ENCODE data around the gene HTR3B. TPM values are rescaled to one million over a fixed set of nuclear protein-coding genes. Genes with fewer than 3 reads are reported as not detected.
"Not testable (repeated sequence)": the region's sequence is repeated elsewhere in the genome, so short reads cannot be mapped to it uniquely, and the experiment has no call there.

HTR3B gene
- total RNA-seq, 1 donor from 2014 or later, result not detected

GRCh38 chr11:113901141-113901540, 3.5 kb upstream of the HTR3B start:
- DNase-seq, result no peak
- H3K36me3 ChIP-seq, result no peaks in the 10 kb centered on the region
- no peak for TF ChIP-seq CTCF (IDR thresholded peaks at IDR 0.05; ENCODE audit: borderline replicate concordance)
- H3K27me3 ChIP-seq (ENCODE audit: low read depth), result peaks cover 17% of the 10 kb centered on the region
- no peaks in the 10 kb centered on the region for H3K9me3 ChIP-seq (replicated peaks)
- peaks cover 4% of the 10 kb centered on the region for H3K4me1 ChIP-seq
- intact Hi-C loops (cut with micrococcal nuclease), result no loop called here
- no peak overlapping the region for H3K27ac ChIP-seq (replicated peaks)
- no peak overlapping the region for H3K4me3 ChIP-seq

- intact Hi-C loops (cut with micrococcal nuclease), result no loop called here
- peak; percentile 17 for TF ChIP-seq CTCF (IDR thresholded peaks at IDR 0.05; ENCODE audit: borderline replicate concordance)
- H3K27me3 ChIP-seq (ENCODE audit: low read depth), result peaks cover 51% of the 10 kb centered on the region
- no peaks in the 10 kb centered on the region for H3K9me3 ChIP-seq (replicated peaks)
- H3K27ac ChIP-seq (replicated peaks), result no peak overlapping the region
- H3K4me1 ChIP-seq, result peaks cover 10% of the 10 kb centered on the region
- H3K4me3 ChIP-seq, result no peak overlapping the region
- no peaks in the 10 kb centered on the region for H3K36me3 ChIP-seq
- DNase-seq, result no peak
Measured at GRCh38 chr11:113906038-113906437, 1.4 kb downstream of the HTR3B start.

GRCh38 chr11:113906516-113906915, 1.9 kb downstream of the HTR3B start:
- H3K27ac ChIP-seq (replicated peaks), result no peak overlapping the region
- no peak for DNase-seq
- TF ChIP-seq CTCF (IDR thresholded peaks at IDR 0.05; ENCODE audit: borderline replicate concordance), result no peak
- intact Hi-C loops (cut with micrococcal nuclease), result no loop called here
- H3K9me3 ChIP-seq (replicated peaks), result no peaks in the 10 kb centered on the region
- H3K27me3 ChIP-seq (ENCODE audit: low read depth), result peaks cover 56% of the 10 kb centered on the region
- no peaks in the 10 kb centered on the region for H3K36me3 ChIP-seq
- no peak overlapping the region for H3K4me3 ChIP-seq
- peaks cover 10% of the 10 kb centered on the region for H3K4me1 ChIP-seq

- DNase-seq, result no peak
- no peaks in the 10 kb centered on the region for H3K36me3 ChIP-seq
- peaks cover 10% of the 10 kb centered on the region for H3K4me1 ChIP-seq
- H3K27ac ChIP-seq (replicated peaks), result no peak overlapping the region
- H3K27me3 ChIP-seq (ENCODE audit: low read depth), result peaks cover 57% of the 10 kb centered on the region
- TF ChIP-seq CTCF (IDR thresholded peaks at IDR 0.05; ENCODE audit: borderline replicate concordance), result no peak
- intact Hi-C loops (cut with micrococcal nuclease), result no loop called here
- H3K4me3 ChIP-seq, result no peak overlapping the region
- H3K9me3 ChIP-seq (replicated peaks), result no peaks in the 10 kb centered on the region
Measured at GRCh38 chr11:113907152-113907551, 2.6 kb downstream of the HTR3B start.

GRCh38 chr11:113907681-113908080, 3.1 kb downstream of the HTR3B start:
- H3K4me1 ChIP-seq, result peaks cover 10% of the 10 kb centered on the region
- H3K27ac ChIP-seq (replicated peaks), result no peak overlapping the region
- H3K27me3 ChIP-seq (ENCODE audit: low read depth), result peaks cover 55% of the 10 kb centered on the region
- no peaks in the 10 kb centered on the region for H3K9me3 ChIP-seq (replicated peaks)
- no peak overlapping the region for H3K4me3 ChIP-seq
- no peak for TF ChIP-seq CTCF (IDR thresholded peaks at IDR 0.05; ENCODE audit: borderline replicate concordance)
- no peak for DNase-seq
- no peaks in the 10 kb centered on the region for H3K36me3 ChIP-seq
- intact Hi-C loops (cut with micrococcal nuclease), result no loop called here

GRCh38 chr11:113908098-113908497, 3.5 kb downstream of the HTR3B start:
- H3K27me3 ChIP-seq (ENCODE audit: low read depth), result peaks cover 51% of the 10 kb centered on the region
- TF ChIP-seq CTCF (IDR thresholded peaks at IDR 0.05; ENCODE audit: borderline replicate concordance), result no peak
- intact Hi-C loops (cut with micrococcal nuclease), result no loop called here

GRCh38 chr11:113911491-113911890, 6.9 kb downstream of the HTR3B start:
- H3K9me3 ChIP-seq (replicated peaks); intact Hi-C loops (cut with micrococcal nuclease); H3K4me1 ChIP-seq; DNase-seq; H3K36me3 ChIP-seq; H3K27ac ChIP-seq (replicated peaks); H3K4me3 ChIP-seq: not testable (repeated sequence)
- H3K27me3 ChIP-seq (ENCODE audit: low read depth), result peaks cover 43% of the 10 kb centered on the region

More at GRCh38 chr11:113908098-113908497, 3.5 kb downstream of the HTR3B start:
- H3K36me3 ChIP-seq, result no peaks in the 10 kb centered on the region
- H3K4me1 ChIP-seq, result peaks cover 10% of the 10 kb centered on the region
- H3K9me3 ChIP-seq (replicated peaks), result no peaks in the 10 kb centered on the region
- no peak overlapping the region for H3K27ac ChIP-seq (replicated peaks)
- DNase-seq, result no peak
- no peak overlapping the region for H3K4me3 ChIP-seq

Measured in left ventricle myocardium inferior (tissue), 1 donor.